Muscle layer of colon (tissue), 2 donors: Measurements from ENCODE around the gene OTUD5.

ENCODE experiments used
- H3K27ac ChIP-seq: one replicate; pipeline ENCODE4 v1.7.0; 2013; ENCODE audit warnings: low read depth, mild to moderate bottlenecking, low read length, moderate library complexity
- H3K27me3 ChIP-seq, 2 donors: one replicate each; pipeline ENCODE4 v1.7.0; 2013; ENCODE audit warnings: low read length in 2 of 2, mild to moderate bottlenecking in 2 of 2; ENCODE audit not compliant: insufficient read depth in 2 of 2, control insufficient read depth in 1 of 2
- H3K36me3 ChIP-seq: one replicate; pipeline ENCODE4 v1.7.0; 2013; ENCODE audit warnings: mild to moderate bottlenecking, low read length; ENCODE audit not compliant: insufficient read depth
- H3K4me1 ChIP-seq: one replicate; pipeline ENCODE4 v1.7.0; 2013; ENCODE audit warnings: mild to moderate bottlenecking, low read length; ENCODE audit not compliant: insufficient read depth
- H3K4me3 ChIP-seq, 2 donors: one replicate each; pipeline ENCODE4 v1.7.0; 2013; ENCODE audit warnings: low read length in 2 of 2, low read depth in 1 of 2, mild to moderate bottlenecking in 1 of 2, moderate library complexity in 1 of 2
- H3K9ac ChIP-seq: one replicate; pipeline ENCODE4 v1.7.0; 2013; ENCODE audit warnings: low read length
- H3K9me3 ChIP-seq: one replicate; pipeline ENCODE4 v1.7.0; 2013; ENCODE audit warnings: mild to moderate bottlenecking, low read length
- donor health status: abdominal sarcoma.
- donor health status: Adenocarcinoma of cecum.

Gene OTUD5

GRCh38 chrX:48933757-48934156 lies 23.6 kb downstream of the OTUD5 start:
- Histone ChIP-seq H3K4me1 (peaks cover 6% of the 10 kb centered on the region), H3K9me3 (no peaks in the 10 kb centered on the region), H3K9ac (no peak overlapping the region), H3K4me3 (no peak overlapping the region), H3K36me3 (peaks cover 4% of the 10 kb centered on the region), H3K27me3 (no peaks in the 10 kb centered on the region), H3K27ac (no peak overlapping the region)

DNA sequence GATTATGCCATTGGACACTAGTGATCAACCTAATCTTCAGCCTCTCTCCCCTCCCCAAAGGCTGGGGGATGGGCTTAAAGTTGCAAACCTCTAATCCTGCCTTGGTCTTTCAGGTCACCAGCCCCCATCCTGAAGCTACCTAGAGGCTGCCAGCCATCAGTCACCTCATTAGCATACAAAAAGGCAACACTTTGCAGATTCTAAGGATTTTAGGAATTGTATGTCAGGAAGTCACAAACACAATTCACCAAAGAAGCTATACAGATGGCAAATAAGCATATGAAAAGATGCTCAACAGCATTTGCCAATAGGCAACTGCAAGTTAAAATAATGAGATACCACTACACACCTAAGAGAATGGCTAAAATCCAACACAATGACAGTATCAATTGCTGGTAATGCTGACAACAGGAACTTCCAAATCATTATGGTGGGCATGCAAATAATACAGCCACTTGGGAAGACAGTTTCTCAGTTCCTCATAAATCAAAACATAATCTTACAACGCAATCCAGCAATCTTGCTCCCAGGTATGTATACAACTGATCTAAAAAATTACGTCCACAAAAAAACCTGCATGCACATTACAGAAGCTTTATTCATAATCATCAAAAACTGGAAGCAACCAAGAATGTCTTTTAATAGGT lies 29.5 kb downstream of the OTUD5 start:
- no peak overlapping the region for H3K27ac ChIP-seq
- no peaks in the 10 kb centered on the region for H3K9me3 ChIP-seq
- peaks cover 23% of the 10 kb centered on the region for H3K36me3 ChIP-seq
- no peaks in the 10 kb centered on the region for H3K27me3 ChIP-seq
- H3K9ac ChIP-seq = no peak overlapping the region
- H3K4me3 ChIP-seq = no peak overlapping the region
- H3K4me1 ChIP-seq = no peaks in the 10 kb centered on the region

GRCh38 chrX:48927123-48927522 lies 30.3 kb downstream of the OTUD5 start:
- no peak overlapping the region for H3K27ac ChIP-seq
- H3K27me3 ChIP-seq = no peaks in the 10 kb centered on the region
- no peaks in the 10 kb centered on the region for H3K4me1 ChIP-seq
- peaks cover 23% of the 10 kb centered on the region for H3K36me3 ChIP-seq
- H3K9ac ChIP-seq = no peak overlapping the region
- no peaks in the 10 kb centered on the region for H3K9me3 ChIP-seq
- H3K4me3 ChIP-seq = no peak overlapping the region

DNA sequence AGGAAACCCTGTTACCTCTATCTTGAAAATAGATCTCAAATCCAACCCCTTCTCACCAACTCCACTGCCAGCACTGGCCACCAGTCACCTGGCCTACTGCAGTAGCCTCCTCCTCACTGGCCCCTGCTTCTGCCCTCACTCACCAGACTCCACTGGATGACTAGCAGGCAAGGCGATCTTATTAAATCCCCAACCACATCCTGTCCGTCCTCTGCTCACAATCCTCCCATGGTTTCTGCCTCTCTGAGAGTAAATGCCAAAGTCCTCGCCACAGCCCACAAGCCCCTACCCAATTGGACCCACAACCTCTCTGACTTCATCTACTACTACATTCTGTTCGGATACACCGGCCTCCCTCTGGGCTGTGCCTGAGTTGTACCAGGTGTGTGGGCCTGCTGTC lies 33.1 kb downstream of the OTUD5 start:
- H3K4me1 ChIP-seq = peaks cover 6% of the 10 kb centered on the region
- H3K9ac ChIP-seq = no peak overlapping the region
- no peaks in the 10 kb centered on the region for H3K27me3 ChIP-seq
- no peak overlapping the region for H3K4me3 ChIP-seq
- no peaks in the 10 kb centered on the region for H3K9me3 ChIP-seq
- no peak overlapping the region for H3K27ac ChIP-seq
- H3K36me3 ChIP-seq = peaks cover 23% of the 10 kb centered on the region

DNA sequence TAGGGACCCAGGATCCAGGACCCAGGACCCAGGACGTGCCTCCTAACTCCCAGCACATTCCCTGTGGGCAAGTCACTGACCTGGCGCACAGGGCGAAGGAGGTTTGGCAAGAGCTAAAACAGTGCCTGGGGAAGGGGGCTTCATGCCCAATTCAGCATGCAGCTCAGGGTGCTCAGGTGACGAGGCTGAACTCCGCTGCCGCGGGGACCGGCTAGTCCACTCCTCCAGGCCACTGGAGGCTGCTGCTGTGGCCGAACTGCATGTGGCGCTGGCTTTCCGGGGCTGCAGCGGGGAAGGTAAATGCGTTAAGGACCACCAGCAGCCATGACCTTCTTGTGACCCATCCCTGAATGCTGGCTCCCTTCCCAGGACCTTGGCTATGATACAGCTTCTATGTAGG lies 33.6 kb downstream of the OTUD5 start:
- H3K4me1 ChIP-seq = peaks cover 6% of the 10 kb centered on the region
- H3K9ac ChIP-seq = no peak overlapping the region
- no peak overlapping the region for H3K4me3 ChIP-seq
- H3K9me3 ChIP-seq = no peaks in the 10 kb centered on the region
- H3K27ac ChIP-seq = no peak overlapping the region
- H3K36me3 ChIP-seq = peaks cover 23% of the 10 kb centered on the region
- no peaks in the 10 kb centered on the region for H3K27me3 ChIP-seq

- Histone ChIP-seq H3K9ac (no peak overlapping the region), H3K4me3 (no peak overlapping the region), H3K27ac (no peak overlapping the region)
Observed at GRCh38 chrX:48920718-48921104, 36.7 kb downstream of the OTUD5 start.

GRCh38 chrX:48919947-48920717 lies 37.3 kb downstream of the OTUD5 start:
- Histone ChIP-seq H3K9ac (no peak overlapping the region), H3K4me1 (peaks cover 11% of the 10 kb centered on the region), H3K36me3 (peaks cover 13% of the 10 kb centered on the region), H3K27ac (no peak overlapping the region), H3K4me3 (no peak overlapping the region), H3K27me3 (no peaks in the 10 kb centered on the region), H3K9me3 (no peaks in the 10 kb centered on the region)

More at GRCh38 chrX:48920718-48921104, 36.7 kb downstream of the OTUD5 start:
- peaks cover 18% of the 10 kb centered on the region for H3K36me3 ChIP-seq
- no peaks in the 10 kb centered on the region for H3K27me3 ChIP-seq
- peaks cover 11% of the 10 kb centered on the region for H3K4me1 ChIP-seq
- H3K9me3 ChIP-seq = no peaks in the 10 kb centered on the region

GRCh38 chrX:48919360-48919841 lies 38.0 kb downstream of the OTUD5 start:
- Histone ChIP-seq H3K36me3 (peaks cover 13% of the 10 kb centered on the region), H3K27ac (peak overlapping the region; percentile 62), H3K4me1 (peaks cover 11% of the 10 kb centered on the region), H3K9me3 (no peaks in the 10 kb centered on the region), H3K4me3 (peak overlapping the region in 1 of 2 donors; percentile 41), H3K9ac (no peak overlapping the region), H3K27me3 (no peaks in the 10 kb centered on the region)

DNA sequence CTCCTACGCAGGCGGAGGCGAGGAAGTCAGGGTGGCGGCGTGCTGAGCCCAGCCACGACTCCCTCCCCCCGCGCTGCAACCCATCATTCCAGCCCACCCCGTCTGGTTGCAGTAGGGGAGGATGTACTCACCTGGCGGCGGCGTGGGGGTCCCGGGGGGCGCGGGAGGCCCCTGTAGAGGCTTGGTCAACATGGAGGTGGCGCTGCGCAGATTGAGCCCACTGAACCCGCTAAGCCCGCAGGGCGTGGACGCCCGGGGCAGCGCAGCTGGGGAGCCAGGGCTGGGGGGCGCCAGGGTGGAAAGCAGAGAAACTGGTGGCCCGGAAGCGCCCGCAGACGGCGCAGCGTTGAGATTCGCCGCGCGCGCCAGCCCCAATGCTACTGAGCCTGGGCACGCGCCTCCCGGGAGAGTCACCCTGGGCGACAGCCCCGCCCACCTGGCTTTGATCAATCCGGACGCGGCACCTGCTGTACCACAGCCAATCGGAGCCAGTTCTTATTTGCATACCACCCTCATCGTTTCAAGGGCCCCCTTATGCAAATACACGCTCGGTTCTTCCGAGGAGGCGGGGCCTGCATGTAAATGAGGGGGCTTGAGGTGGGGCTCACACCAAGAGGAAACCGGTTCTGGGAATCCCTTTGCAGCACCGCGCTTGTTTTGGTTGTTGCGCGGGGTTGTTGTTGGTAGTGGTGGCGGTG lies 38.6 kb downstream of the OTUD5 start, which contains the start of gene PIM2:
Gene PIM2, minus strand, starts transcription at position 382 of the 698 bp plus-strand sequence. Its CDS starts 190 bp downstream, at position 192.
- H3K36me3 ChIP-seq = peaks cover 7% of the 10 kb centered on the region
- H3K27ac ChIP-seq = peak within 1 kb of the TSS; percentile 71

DNA sequence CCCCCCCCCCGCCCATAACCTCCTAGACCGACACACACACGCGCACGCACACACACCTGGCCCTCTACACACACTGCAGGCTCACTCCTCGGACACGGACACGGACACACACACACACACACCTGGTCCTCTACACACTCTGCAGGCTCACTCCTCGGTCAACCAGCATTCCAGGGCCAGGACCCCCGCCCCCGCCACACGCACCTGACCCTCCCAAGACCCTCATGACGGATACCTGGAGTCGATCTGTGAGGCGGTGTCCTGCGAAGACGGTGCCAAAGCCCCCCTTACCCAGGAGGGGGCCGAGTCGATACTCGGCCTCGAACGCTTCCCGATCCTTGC lies 39.1 kb downstream of the OTUD5 start:
- H3K36me3 ChIP-seq = peaks cover 2% of the 10 kb centered on the region
- H3K9me3 ChIP-seq = no peaks in the 10 kb centered on the region
- H3K9ac ChIP-seq = no peak overlapping the region
- peak overlapping the region; percentile 41 to 52 for H3K4me3 ChIP-seq
- H3K4me1 ChIP-seq = peaks cover 11% of the 10 kb centered on the region
- peak overlapping the region; percentile 71 for H3K27ac ChIP-seq
- H3K27me3 ChIP-seq = no peaks in the 10 kb centered on the region

More for the DNA sequence above, 38.6 kb downstream of the OTUD5 start, which contains the start of gene PIM2:
- H3K9me3 ChIP-seq = no peaks in the 10 kb centered on the region
- H3K4me1 ChIP-seq = peaks cover 11% of the 10 kb centered on the region
- H3K27me3 ChIP-seq = no peaks in the 10 kb centered on the region
- peak within 1 kb of the TSS; percentile 41 to 52 for H3K4me3 ChIP-seq
- no peak within 1 kb of the TSS for H3K9ac ChIP-seq
